Activated CD8-positive, alpha-beta T cell treated with anti-CD3 and anti-CD28 coated beads for 36 hours (primary cell): ENCODE data around the gene SLC4A1. TPM values are rescaled to one million over a fixed set of nuclear protein-coding genes. Genes with fewer than 3 reads are reported as not detected.

Experiments
- ATAC-seq: fragments of 200-7000 bp; cut with Tn5 transposase; one replicate; pipeline ENCODE4 v1.10.0; 2021; ENCODE audit warnings: mild to moderate bottlenecking, moderate library complexity
- CTCF ChIA-PET: fragments of 350-600 bp; sonication (Branson Sonifier 250); formaldehyde crosslinking; loops from one replicate; lab custom pipeline; 2021; ENCODE audit warnings: antibody characterized with exemption; lab: Charles Lee
- POLR2A ChIA-PET: fragments of 350-600 bp; sonication (Branson Sonifier 250); formaldehyde crosslinking; loops from one replicate; lab custom pipeline; 2021; ENCODE audit warnings: antibody characterized with exemption; lab: Charles Lee
- DNase-seq: peaks from one replicate; pipeline ENCODE4 v3.0.0-alpha.2; 2020
- H3K27ac Mint-ChIP-seq: one replicate; pipeline ENCODE4 v1.8.0; 2021; ENCODE audit warnings: mild to moderate bottlenecking, mixed read lengths
- H3K27me3 Mint-ChIP-seq: one replicate; pipeline ENCODE4 v1.8.0; 2021; ENCODE audit warnings: mixed read lengths
- H3K36me3 Mint-ChIP-seq: one replicate; pipeline ENCODE4 v1.8.0; 2021; ENCODE audit warnings: low read depth, mixed read lengths
- H3K4me1 Mint-ChIP-seq: one replicate; pipeline ENCODE4 v1.8.0; 2021; ENCODE audit warnings: low read depth, mixed read lengths
- H3K4me3 Mint-ChIP-seq: one replicate; pipeline ENCODE4 v1.8.0; 2021; ENCODE audit warnings: mild to moderate bottlenecking, moderate library complexity, mixed read lengths
- H3K9me3 Mint-ChIP-seq: one replicate; pipeline ENCODE4 v1.8.0; 2021; ENCODE audit warnings: mixed read lengths
- intact Hi-C: fragments of 100-400 bp; cut with micrococcal nuclease; formaldehyde crosslinking; loops from one replicate; pipeline ENCODE4 v1.10.0; 2022
- total RNA-seq, 2 experiments: library from RNA; stranded (reverse); gene quantifications; one replicate each; pipeline ENCODE4 v1.2.3, GENCODE V29; 2021
- TF ChIP-seq, protein P1 (sequence below): fragments of 200-600 bp; IDR thresholded peaks from one replicate; pipeline ENCODE4 v1.8.0; 2022; ENCODE audit warnings: antibody characterized with exemption, mild to moderate bottlenecking

SLC4A1 gene
- total RNA-seq, 2 experiments from 2014 or later = not detected

GRCh38 chr17:44216694-44217093, 51.2 kb downstream of the SLC4A1 start:
- Mint-ChIP-seq H3K27me3 (no peaks in the 10 kb centered on the region), H3K27ac (peak overlapping the region; percentile 98), H3K4me1 (peaks cover 48% of the 10 kb centered on the region), H3K9me3 (no peaks in the 10 kb centered on the region), H3K4me3 (peak overlapping the region; percentile 96), H3K36me3 (peaks cover 58% of the 10 kb centered on the region)
- TF ChIP-seq, protein P1, sequence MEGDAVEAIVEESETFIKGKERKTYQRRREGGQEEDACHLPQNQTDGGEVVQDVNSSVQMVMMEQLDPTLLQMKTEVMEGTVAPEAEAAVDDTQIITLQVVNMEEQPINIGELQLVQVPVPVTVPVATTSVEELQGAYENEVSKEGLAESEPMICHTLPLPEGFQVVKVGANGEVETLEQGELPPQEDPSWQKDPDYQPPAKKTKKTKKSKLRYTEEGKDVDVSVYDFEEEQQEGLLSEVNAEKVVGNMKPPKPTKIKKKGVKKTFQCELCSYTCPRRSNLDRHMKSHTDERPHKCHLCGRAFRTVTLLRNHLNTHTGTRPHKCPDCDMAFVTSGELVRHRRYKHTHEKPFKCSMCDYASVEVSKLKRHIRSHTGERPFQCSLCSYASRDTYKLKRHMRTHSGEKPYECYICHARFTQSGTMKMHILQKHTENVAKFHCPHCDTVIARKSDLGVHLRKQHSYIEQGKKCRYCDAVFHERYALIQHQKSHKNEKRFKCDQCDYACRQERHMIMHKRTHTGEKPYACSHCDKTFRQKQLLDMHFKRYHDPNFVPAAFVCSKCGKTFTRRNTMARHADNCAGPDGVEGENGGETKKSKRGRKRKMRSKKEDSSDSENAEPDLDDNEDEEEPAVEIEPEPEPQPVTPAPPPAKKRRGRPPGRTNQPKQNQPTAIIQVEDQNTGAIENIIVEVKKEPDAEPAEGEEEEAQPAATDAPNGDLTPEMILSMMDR = no peak
- intact Hi-C loops = loop anchor here (5.0 kb wide), 1 partner anchor 111 kb away; no protein-coding TSS in a partner anchor
- ATAC-seq (no peak), DNase-seq (no peak)
- ChIA-PET POLR2A (interaction anchor here (0.6 to 8.1 kb wide), 11 partner anchors 10 to 1014 kb away, joined by 3 to 58 read pairs (median 6); partner anchors contain the start of genes ATXN7L3, SLC25A39 and TMUB2), CTCF (interaction anchor here (1.1 to 4.6 kb wide), 7 partner anchors 15 to 146 kb away, joined by 3 to 51 read pairs (median 6); partner anchors contain the start of genes ATXN7L3 and GRN)

DNA sequence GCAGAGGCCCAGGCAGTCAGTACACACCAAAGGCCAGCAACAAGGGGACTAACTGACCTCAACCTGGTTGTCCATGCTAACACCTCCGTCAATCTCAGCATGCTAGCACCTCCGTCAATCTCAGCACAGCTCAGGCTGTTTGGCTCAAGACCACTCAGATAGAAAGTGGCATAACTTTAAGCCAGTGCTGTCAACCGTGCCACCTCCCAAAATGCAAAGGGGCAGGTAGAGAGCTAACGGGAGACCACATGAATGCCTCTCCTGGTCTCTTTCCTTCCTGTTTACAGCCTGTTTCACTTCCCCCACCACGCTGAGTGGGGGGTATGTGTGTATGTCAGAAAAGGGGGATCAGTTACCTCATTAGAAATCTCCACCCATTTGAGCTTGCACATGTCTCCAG, 51.8 kb downstream of the SLC4A1 start:
- ChIA-PET POLR2A (interaction anchor here (0.6 to 8.1 kb wide), 11 partner anchors 9 to 206 kb away, joined by 3 to 58 read pairs (median 6); partner anchors contain the start of genes ATXN7L3, SLC25A39 and TMUB2), CTCF (interaction anchor here (0.8 to 4.6 kb wide), 7 partner anchors 14 to 134 kb away, joined by 3 to 51 read pairs (median 6); partner anchors contain the start of genes ATXN7L3 and GRN)
- TF ChIP-seq, protein P1 = no peak
- H3K4me3 Mint-ChIP-seq = peak overlapping the region; percentile 96
- peak; percentile 13 for ATAC-seq
- peak; percentile 73 for DNase-seq
- peaks cover 60% of the 10 kb centered on the region for H3K36me3 Mint-ChIP-seq
- intact Hi-C loops = loop anchor here (5.0 kb wide), 1 partner anchor 111 kb away; no protein-coding TSS in a partner anchor
- H3K9me3 Mint-ChIP-seq = no peaks in the 10 kb centered on the region
- H3K27me3 Mint-ChIP-seq = no peaks in the 10 kb centered on the region
- peak overlapping the region; percentile 98 for H3K27ac Mint-ChIP-seq
- peaks cover 53% of the 10 kb centered on the region for H3K4me1 Mint-ChIP-seq

DNA sequence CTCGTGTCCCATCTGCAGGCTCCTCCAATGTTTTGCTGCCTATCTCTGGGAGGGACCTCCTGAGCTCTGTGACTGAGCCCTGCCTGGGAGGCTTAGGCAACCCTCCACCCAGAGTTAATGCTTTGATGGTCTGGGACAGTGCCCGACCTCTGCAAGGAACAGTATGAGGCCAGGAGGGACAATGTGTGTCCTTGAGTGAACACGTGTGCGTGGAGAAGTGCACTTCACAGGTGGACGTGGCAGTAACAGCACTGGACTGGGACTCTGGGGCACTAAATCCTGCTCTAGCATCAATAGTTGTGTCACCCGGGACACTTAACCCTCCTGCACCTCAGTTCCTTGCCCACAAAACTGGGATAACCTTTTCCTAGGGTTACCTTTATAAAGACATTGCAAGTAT, 53.0 kb downstream of the SLC4A1 start:
- TF ChIP-seq, protein P1 = no peak
- H3K4me1 Mint-ChIP-seq = peaks cover 60% of the 10 kb centered on the region
- intact Hi-C loops = loop anchor here (5.0 kb wide), 1 partner anchor 112 kb away; no protein-coding TSS in a partner anchor
- DNase-seq = no peak
- no peaks in the 10 kb centered on the region for H3K9me3 Mint-ChIP-seq
- ChIA-PET CTCF (interaction anchor here (2.3 to 4.6 kb wide), 2 partner anchors 13 to 131 kb away, joined by 7 to 51 read pairs; partner anchors contain the start of genes ATXN7L3 and GRN), POLR2A (interaction anchor here (1.0 to 8.1 kb wide), 5 partner anchors 9 to 24 kb away, joined by 3 to 58 read pairs (median 10); partner anchors contain the start of gene ATXN7L3)
- H3K36me3 Mint-ChIP-seq = peaks cover 64% of the 10 kb centered on the region
- peak overlapping the region; percentile 96 for H3K4me3 Mint-ChIP-seq
- ATAC-seq = no peak
- no peaks in the 10 kb centered on the region for H3K27me3 Mint-ChIP-seq
- peak overlapping the region; percentile 98 for H3K27ac Mint-ChIP-seq

- ChIA-PET CTCF (interaction anchor here (2.3 to 4.6 kb wide), 2 partner anchors 12 to 132 kb away, joined by 7 to 51 read pairs; partner anchors contain the start of genes ATXN7L3 and GRN), POLR2A (interaction anchor here (1.0 to 3.0 kb wide), 5 partner anchors 8 to 106 kb away, joined by 3 to 11 read pairs (median 7); no protein-coding TSS in a partner anchor)
- Mint-ChIP-seq H3K4me1 (peaks cover 66% of the 10 kb centered on the region), H3K27me3 (no peaks in the 10 kb centered on the region), H3K4me3 (no peak overlapping the region), H3K27ac (peak overlapping the region; percentile 98), H3K36me3 (peaks cover 71% of the 10 kb centered on the region), H3K9me3 (no peaks in the 10 kb centered on the region)
- DNase-seq (no peak), ATAC-seq (no peak)
- intact Hi-C loops = no loop called here
- TF ChIP-seq, protein P1 = no peak
Observed at GRCh38 chr17:44214230-44214494, 53.8 kb downstream of the SLC4A1 start.
